HG02840 (cell line): Measurements from ENCODE around the gene TOB2.

ENCODE experiments used
- ATAC-seq: cut with Tn5 transposase; IDR thresholded peaks from one replicate; pipeline ENCODE4 v1.9.1; 2021; ENCODE audit warnings: mild to moderate bottlenecking, moderate library complexity, moderate number of reproducible peaks; ENCODE audit not compliant: unreplicated experiment, low FRiP score

The TOB2 gene, protein sequence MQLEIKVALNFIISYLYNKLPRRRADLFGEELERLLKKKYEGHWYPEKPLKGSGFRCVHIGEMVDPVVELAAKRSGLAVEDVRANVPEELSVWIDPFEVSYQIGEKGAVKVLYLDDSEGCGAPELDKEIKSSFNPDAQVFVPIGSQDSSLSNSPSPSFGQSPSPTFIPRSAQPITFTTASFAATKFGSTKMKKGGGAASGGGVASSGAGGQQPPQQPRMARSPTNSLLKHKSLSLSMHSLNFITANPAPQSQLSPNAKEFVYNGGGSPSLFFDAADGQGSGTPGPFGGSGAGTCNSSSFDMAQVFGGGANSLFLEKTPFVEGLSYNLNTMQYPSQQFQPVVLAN

DNA sequence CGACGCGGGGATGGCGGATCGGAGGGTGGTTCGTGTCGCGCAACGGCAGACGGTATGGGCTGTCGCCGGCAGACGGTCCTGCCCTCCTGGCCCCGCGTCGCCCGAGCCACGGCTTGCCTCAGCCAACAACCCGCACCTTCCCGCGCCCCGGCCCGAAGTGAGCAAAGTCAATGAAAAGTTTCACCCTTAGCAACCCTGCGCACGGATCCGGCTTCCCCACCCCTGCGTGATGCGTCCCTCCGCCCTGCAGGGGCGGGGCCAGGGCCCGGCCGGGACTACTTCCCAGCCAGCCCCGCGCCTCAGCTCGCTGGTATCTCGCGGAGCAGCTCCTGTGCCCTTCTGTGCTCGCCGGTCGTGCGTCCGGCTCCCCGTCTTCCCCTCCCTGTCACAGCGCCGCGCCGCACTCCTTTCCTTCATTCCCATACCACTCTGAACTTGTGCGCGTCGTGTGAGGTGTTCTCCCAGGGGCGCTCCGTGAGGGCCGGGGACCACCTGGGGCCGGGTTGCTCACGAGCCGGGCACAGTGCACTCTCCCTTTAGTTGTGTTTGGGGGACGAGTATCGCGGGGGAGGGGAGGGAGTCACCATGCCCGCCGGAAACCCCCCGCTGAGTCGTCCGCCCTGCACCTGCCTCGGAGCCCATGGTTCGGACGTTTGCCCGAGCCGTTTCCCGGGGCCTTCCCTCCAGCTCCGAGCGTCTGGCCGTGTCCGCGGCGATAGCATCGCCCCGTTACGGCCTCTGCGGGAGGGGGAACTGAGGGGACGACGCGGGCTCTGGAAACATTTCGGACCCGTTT is at the start of gene TOB2:
TSS of gene TOB2 (minus strand) at position 163 of the 796 bp plus-strand sequence. CDS start 9,456 bp downstream, outside the sequence.
- peak; percentile 39 for ATAC-seq

DNA sequence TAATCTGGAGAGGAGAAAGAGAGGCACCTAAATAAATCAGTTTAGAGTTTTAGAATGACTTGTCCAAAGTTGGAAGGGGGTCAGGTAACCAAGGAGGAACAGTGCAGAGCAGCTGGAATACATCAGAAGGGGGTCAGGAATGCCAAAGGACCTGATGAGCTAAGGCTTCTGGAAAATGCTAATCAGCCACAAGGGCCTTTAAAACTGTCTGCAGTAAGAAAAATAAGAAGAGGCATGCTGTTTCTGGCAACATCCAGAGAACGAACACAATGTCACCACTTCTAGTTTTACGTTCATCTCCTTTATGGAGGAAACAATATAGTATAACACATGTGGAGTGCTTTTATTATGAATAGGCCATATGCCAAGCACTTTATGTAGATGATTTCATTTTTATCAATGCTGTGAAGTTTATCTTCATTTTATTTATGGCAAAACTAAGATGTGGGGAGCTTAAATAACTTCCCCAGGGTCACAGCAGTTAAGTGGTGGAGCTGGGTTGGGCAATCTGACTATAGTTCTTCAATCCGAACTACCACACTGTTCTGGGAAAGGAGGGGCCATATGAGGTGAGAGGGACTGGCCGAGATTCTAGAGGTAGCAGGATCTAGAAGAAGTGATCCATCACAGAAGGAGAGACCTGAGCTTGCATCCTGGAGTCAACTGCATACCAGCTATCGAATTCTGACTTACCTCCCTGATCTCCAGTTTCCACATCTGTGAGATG is 44.9 kb upstream of the TOB2 start:
- no peak for ATAC-seq

DNA sequence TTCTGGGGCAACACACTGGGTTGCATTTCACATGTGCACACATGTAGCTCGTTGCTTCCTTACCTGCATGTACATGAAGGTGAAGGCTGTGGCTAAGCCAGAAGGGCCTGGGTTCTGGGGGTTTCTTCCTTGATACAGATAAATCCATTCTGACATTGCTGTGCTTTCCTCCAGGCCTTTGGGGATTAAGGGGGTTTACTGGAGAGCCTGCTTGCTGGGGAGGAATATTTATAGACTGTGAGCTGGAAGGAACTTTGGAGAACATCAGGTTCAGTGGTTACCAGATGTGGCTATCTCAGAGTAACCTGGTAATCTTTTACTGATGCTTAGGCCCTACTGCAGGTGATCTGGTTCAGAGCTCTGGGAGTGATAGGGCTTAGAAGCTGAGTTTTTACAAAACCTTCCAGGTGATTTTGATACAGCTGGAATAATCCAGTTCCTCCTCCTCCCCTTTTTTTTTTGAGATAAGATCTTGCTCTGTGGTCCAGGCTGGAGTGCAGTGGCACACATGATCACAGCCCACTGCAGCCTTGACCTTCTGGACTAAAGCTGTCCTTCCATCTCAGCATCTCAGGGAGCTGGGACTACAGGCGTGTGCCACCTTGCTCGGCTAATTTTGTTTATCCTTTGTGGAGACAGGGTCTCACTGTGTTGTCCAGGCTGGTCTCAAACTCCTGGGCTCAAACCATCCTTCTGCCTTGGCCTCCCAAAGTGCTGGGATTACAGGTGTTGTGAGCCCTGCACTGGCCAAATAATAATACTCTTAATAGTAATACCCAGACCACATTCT is 42.2 kb upstream of the TOB2 start:
- ATAC-seq, result no peak

DNA sequence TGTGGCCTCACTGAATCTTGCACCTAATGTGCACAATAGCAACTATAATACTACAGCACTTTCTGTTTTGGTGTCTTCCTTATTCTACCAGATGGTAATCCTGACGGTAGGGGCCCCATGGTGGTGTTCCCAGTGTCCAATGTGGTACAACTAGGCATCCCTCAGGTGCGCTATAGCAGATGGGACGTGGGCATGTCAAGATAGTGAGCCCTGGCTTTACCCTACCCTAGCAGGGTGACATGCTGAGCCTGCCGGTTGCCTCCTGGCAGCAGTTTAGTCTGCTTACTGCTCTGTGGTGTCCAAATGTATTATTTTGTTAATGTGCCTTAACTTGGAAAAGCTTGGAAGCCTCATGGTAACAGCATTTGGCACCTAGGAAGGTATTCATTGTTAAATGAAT is 41.5 kb upstream of the TOB2 start:
- no peak for ATAC-seq

DNA sequence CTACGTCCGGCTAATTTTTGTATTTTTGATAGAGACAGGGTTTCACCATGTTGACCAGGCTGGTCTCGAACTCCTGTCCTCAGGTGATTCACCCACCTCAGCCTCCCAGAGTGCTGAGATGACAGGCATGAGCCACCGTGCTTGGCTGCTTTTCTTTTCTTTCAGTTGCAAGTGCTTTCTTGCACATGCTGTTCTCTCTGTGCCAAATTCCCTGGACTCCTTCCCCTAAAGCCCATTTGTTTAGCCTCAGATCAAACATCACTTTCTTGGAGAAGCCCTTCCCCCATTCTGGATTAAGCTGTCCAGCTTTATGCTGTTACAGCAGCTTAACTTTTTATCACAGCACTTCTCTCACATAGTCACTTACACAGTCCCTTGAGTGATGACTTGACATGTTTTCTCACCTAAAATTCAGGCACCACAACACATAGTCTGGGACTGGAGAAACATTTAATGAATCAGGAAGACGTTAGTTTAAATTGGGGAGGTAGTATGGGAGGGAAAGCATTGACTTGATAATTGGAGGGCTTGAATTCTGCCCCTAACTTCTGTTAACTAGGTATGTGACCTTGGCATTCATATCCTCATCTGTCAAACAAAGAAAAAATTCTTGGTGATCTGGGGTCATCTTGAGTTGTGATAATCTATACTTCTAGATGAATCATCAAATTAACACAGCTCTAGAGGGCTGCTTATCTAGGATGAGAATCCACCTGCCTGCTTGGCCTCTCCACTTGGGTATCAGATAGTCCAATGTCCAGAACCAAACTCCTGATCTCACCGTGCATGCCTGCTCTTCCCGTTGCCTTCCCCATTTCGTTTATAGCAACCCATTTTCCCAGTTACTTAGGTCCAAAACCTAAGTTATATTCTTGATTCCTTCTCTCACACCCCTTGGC is 40.7 kb upstream of the TOB2 start:
- ATAC-seq, result no peak

DNA sequence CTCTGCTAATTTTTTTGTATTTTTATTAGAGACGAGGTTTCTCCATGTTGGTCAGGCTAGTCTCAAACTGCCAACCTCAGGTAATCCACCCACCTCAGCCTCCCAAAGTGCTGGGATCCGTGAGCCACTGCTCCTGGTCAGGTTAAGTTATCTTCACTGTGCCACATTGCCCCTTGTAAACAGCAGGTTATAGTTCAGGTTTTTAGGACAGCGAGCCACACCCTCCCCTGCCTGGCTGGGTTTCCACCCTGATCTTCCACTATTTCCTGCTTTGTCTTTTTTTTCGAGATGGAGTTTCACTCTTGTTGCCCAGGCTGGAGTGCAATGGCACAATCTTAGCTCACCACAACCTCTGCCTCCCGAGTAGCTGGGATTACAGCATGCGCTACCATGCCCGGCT is 38.4 kb upstream of the TOB2 start:
- no peak for ATAC-seq

DNA sequence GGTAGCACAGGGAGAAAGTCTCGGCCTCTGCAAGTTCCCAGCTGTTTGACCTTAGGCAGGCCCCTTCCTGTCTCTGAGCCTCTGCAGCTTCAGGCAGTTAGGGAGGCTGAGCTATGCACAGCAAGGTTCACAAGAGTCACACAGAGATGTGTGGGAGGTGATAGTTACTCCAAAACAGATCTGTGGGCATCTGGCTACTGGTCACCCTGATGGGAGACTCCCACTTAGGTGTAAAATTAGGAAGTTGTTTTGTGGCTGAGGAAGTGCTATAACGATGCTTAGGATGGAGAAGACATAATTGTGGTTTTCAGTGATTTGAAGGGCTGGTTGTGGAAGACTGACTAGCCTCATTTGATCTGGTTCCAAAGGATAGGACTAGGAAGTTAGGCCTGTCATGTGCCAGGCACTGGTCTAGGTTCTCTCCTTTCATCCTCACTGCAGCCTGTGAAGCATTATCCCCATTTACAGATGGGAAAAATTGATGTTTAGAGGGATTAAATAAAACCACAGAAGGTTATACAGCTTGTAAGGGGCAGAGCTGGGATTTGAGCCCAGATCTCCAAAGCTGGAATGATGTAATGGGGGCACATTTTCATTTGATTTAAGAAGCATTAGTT is 35.8 kb upstream of the TOB2 start:
- ATAC-seq, result no peak

DNA sequence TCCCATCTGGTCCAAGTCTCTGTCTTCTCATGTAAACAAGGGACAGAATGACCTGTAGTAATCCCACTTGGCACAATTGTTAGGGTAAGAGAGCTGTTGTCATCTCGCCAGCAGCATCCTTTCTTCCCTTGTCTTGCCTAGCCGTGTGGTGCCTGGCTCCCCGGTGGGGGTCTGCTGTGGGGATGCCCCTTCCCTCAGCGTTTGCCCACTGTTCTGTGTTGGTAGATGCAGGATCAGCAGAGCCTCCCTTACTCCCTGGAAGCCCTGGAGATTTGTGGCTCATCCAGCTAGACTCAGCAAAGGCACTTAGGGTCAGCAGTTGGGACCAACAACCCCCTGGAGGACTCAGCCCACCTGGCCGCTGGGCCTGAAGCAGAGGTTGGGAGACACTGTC is 35.3 kb upstream of the TOB2 start:
- no peak for ATAC-seq

DNA sequence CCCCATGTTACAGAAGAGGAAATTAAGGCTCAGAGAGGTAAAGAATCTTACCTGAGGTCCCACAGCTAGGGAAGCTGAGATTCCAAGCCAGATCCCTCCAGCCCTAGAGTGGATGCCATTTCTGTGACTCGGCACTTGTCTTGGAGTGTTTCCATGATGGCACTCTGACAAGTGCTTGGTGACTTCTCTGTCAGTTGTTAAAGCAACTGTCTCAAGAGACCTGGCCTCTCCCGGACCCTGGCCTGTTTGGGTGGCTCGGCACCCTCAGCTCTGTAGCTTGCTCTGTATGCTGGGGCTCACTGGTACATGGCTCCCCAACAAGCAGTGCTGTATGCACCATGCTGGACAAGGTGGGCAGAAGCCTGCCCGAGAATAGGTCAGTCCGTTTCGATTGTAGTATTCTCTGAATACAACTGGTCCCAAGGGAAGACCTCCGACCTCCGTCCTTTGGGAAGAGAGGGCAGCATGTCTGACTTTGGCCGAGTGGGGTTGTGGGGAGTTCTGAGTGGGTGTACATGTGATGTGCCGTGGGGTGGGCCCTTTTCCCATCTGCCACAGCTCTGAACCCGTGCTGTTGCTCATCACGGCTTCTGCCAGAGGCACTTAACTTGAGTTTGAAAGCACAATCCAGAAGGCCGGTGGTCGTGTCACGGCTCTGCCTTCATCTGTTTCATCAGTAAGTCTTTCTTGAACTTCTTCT is 34.7 kb upstream of the TOB2 start:
- ATAC-seq, result no peak

DNA sequence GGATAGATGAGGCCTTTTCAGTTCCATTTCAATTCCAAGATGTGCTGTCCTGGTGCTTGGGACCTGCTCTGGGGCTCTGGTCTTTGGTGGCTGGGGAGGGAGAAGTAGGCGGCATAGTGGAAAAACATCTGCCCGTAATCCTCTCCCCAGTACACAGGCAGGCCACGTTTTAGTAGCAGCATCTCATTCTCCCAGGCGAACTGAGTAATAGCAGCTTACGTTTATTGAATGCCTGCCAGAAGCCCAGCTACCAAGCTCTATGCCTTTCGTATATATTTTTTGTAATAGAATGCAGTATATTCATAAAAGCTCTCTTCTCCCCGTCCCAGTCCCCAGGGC is 33.8 kb upstream of the TOB2 start:
- ATAC-seq, result no peak

DNA sequence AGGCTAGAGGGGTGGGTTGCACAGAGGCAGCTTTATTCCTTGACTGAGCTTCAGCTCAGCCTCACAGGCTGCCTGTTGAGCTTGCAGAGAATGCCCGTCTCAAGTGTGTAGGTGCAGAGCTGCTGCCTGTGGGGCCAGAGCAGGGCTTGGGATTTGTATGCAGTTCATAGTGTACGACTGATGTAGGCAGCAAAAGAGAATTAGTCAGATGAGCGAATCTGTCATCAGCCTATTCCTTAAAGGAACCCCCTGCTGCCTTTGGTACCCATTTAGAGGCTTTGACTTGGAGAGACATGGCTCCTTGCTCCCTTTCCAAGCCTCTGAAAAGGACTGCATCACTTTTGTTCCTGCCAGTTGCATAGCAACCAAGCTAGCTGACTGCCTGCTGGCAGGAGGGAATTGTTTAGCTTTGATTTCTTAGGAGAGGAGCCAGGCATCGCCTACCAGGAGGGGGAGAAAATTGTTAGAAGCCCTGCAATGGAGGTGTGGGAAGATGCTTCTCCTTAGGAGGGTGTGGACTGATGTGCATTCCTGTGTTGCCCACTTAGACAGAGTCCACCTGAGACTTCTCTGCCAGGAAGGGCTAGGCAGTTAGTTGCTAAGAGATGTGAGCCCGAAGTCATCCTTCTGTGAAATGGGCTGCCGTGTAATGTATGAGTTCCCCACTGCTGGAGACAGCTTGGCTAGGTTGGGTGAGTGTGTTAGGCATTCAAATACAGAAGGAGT is 33.2 kb upstream of the TOB2 start:
- ATAC-seq, result no peak

DNA sequence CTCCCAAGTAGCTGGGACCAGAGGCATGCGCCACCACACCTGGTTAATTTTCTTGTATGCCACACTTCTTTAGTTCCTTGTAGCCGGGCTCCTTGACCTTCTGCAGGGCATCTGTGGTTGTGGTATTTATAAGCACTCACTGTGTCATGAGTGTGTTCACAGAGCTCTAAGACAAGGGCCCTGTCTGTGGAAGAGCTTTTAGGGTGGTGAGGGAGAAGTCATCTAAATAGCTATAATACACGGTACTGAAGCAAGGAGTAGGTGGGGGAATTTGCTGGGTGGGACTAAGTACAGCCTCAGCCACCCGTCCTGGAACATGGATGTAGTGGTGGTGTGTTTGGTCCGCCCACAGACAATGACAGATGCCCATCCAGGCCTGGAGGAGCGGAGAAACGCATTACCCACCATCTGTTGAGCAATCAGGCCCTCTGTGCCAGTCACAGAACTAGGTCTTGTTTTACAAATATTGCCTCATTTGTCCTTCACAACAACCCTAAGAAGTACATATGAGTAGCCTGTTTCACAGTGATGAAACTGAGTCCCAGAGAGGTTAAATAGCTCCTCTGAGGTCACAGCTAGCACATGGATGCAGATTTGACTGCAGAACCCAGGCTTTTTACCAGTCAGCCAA is 32.4 kb upstream of the TOB2 start:
- ATAC-seq, result no peak

DNA sequence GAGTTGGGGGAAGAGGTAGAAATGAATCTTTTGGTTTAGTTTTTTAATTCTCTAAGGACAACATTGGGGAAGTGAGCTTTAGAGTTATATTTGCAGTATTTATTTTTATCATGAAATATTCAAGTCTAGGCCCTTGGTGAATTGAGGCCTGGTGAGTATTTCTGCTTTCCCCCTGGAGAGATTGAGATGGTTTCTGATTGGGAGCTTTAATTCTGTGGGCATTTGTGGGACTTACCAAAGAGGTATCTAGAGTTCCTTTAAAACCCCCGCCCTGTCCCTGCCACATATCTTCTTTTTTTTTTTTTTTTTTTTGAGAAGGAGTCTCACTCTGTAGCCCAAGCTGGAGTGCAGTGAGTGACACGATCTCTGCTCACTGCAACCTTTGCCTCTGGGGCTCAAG is 31.9 kb upstream of the TOB2 start:
- ATAC-seq, result no peak

DNA sequence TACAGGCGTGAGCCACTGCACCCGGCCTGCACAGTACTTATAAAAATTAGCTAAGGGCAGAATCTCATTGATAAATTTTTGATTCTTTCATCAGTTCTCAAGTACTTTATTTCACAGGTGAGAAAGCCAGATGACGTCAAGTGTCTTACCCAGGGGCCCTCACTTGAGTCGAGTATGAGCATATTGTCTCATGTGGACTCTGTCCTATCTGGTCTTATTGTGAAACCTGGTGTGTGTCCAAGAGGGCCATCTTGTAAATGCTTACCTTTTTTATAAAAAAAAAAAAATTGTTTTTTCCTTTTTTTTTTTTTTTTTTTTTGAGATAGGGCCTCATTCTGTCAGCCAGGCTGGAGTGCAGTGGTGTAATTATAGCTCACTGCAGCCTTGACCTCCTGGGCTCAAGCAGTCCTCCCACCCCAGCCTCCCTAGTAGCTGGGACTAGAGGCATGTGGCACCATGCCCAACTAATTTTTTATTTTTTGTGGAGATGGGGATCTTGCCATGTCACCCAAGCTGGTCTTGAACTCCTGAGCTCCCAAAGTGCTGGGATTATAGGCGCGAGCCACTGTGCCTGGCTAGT is 28.4 kb upstream of the TOB2 start:
- no peak for ATAC-seq

DNA sequence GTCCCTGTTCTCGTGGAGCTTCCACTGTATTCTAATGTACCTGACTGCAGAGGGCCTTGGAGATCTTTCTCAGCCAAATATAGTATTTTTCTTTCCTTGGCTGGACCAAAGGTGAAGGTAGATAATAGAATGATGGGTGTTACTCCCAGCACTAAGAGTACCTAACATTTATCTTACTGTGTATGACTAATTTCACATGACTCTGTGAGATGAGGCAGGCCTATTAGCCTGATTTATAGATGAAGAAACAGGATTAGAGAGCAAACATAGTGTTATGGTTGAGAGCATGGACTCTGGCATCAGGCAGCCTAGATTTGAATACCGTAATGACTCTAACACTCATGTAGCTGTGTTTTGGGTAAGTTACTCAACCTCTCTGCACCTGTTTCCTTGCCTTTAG is 25.0 kb upstream of the TOB2 start:
- ATAC-seq, result no peak

DNA sequence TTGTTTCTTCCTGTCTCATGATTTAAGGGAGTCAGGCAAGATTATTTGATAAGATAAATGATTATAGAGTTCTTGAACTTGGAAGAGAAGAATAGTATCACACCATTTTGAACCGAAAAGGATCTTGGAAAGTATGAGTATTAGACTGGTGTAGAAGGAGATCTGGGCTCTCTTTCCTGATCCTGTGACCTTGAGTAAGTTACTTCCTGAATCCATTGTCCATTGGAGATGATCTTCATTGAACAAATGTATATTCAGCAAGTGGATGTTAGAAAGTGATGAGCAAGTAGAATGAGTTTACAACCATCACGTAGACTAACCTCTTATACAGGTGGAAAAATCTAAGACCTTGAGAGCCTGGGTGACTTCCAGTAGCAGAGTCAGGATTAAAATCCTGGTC is 24.3 kb upstream of the TOB2 start:
- no peak for ATAC-seq

DNA sequence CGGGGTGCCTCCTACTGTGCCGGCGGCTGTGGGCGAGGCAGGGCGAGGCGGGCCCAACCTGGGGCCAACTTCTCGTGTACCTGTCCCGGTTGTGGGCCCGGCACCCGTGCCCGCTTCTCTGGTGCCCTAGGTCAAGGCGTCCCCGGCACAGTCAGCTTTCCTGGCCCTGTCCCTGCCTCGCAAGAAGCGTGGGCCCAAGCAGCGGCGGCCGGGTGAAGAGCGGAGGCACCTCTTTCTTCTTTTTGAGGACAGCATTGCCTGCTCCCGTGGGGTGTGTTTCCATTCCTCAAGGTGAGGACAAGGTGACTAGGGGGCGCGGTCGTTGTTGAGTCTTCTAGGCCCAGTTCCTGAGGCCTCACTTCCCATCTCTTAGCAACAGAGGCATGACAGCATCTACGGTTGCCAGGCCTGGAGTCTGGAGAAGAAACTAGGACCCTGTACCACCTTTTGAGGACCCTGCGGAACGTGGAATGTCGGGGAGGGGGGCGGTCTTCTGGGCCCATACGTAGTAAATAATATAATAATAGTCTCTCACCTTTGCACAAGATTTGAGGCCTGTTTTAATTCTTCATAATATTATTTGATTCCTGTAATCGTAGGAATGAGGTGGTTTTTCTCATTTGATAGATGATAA is 22.7 kb upstream of the TOB2 start:
- no peak for ATAC-seq
